ENCODE results near the gene ZGRF1. TPM values are rescaled to one million over a fixed set of nuclear protein-coding genes. Genes with fewer than 3 reads are reported as not detected.
"Not testable (repeated sequence)": the region's sequence is repeated elsewhere in the genome, so short reads cannot be mapped to it uniquely, and the experiment has no call there.

The ZGRF1 gene
- total RNA-seq, 4 donors from 2014 or later, result 1.5 to 10.0 (median 3.7) TPM

DNA sequence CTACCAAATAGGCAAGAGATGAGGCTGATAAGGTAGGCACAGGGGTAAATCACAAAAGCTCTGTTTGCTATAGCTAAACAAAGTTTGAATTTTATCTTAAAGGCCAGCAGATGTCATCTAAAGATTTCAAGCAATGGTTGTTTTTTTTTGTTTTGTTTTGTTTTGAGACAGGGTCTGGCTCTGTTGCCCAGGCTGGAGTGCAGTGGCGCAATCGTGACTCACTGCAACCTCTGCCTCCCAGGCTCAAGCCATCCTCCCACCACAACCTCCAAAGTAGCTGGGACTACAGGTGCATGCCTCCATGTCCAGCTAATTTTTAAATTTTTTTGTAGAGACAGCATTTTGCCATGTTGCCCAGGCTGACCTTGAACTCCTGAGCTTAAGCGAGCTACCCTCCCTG, 77.7 kb downstream of the ZGRF1 start:
- H3K36me3 ChIP-seq, result peaks cover 0 to 7% (median 0%) of the 10 kb centered on the region in 4 donors
- 97% methylated on average over 3 of the region's 3 CpGs for WGBS
- H3K4me1 ChIP-seq, result no peaks in the 10 kb centered on the region
- intact Hi-C loops (cut with DNase I), result no loop called here
- H3K4me3 ChIP-seq, result no peak overlapping the region
- H3K27me3 ChIP-seq, result no peaks in the 10 kb centered on the region
- no peak overlapping the region for H3K27ac ChIP-seq (replicated peaks in 1 of 4)
- no peaks in the 10 kb centered on the region for H3K9me3 ChIP-seq
- DNase-seq (ENCODE audit: extremely low spot score), result no peak
- TF ChIP-seq POLR2AphosphoS5 (IDR thresholded peaks at IDR 0.05), result no peak
- TF ChIP-seq, protein P1, sequence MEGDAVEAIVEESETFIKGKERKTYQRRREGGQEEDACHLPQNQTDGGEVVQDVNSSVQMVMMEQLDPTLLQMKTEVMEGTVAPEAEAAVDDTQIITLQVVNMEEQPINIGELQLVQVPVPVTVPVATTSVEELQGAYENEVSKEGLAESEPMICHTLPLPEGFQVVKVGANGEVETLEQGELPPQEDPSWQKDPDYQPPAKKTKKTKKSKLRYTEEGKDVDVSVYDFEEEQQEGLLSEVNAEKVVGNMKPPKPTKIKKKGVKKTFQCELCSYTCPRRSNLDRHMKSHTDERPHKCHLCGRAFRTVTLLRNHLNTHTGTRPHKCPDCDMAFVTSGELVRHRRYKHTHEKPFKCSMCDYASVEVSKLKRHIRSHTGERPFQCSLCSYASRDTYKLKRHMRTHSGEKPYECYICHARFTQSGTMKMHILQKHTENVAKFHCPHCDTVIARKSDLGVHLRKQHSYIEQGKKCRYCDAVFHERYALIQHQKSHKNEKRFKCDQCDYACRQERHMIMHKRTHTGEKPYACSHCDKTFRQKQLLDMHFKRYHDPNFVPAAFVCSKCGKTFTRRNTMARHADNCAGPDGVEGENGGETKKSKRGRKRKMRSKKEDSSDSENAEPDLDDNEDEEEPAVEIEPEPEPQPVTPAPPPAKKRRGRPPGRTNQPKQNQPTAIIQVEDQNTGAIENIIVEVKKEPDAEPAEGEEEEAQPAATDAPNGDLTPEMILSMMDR (IDR thresholded peaks at IDR 0.05), result no peak
- no peak for TF ChIP-seq EP300 (IDR thresholded peaks at IDR 0.05)
- no peak for TF ChIP-seq POLR2A (IDR thresholded peaks at IDR 0.05; ENCODE audit: low read depth)

DNA sequence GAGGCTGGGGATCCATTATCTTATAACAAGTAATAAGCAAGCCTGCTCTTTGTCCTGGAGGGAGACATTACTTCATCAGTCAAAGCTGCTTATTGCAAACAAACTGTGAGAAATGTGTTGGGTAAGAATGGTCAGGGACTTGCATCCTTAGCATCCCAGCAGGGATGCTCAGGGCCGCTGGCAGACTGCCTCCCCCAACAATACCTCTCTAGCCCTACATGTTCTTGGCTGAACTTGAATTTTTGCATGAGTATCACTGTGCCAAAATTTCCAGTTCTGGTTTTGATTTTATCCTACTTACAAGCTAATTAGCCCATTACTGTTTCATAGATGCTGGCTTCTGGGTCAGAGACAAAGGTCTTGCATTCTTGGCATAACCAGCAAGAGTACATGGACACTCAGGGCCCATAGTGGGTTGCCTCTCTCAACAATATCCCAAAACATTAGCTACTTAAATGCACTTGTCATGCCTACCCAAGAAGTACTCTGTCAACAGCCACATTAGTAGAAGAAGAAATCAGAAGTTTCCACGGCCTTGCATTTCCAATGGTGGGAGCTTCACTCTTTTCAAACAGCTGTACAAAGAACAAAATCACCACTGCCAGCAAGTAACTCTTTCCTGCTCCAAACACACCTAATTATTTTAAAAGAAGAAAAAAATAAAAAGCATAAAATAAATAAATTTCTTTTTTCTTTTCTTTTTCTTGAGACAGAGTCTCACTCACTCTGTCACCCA, 78.9 kb downstream of the ZGRF1 start:
- peaks cover 0 to 7% (median 0%) of the 10 kb centered on the region in 4 donors for H3K36me3 ChIP-seq
- H3K27ac ChIP-seq (replicated peaks in 1 of 4), result no peak overlapping the region
- no peak for TF ChIP-seq EP300 (IDR thresholded peaks at IDR 0.05)
- TF ChIP-seq POLR2AphosphoS5 (IDR thresholded peaks at IDR 0.05), result no peak
- TF ChIP-seq, protein P1 (IDR thresholded peaks at IDR 0.05), result no peak
- TF ChIP-seq POLR2A (IDR thresholded peaks at IDR 0.05; ENCODE audit: low read depth), result no peak
- H3K4me1 ChIP-seq, result no peaks in the 10 kb centered on the region
- WGBS, result 93% methylated on average over 2 of the region's 2 CpGs
- no peaks in the 10 kb centered on the region for H3K9me3 ChIP-seq
- DNase-seq (ENCODE audit: extremely low spot score), result no peak
- no peak overlapping the region for H3K4me3 ChIP-seq
- intact Hi-C loops (cut with DNase I), result no loop called here
- no peaks in the 10 kb centered on the region for H3K27me3 ChIP-seq

DNA sequence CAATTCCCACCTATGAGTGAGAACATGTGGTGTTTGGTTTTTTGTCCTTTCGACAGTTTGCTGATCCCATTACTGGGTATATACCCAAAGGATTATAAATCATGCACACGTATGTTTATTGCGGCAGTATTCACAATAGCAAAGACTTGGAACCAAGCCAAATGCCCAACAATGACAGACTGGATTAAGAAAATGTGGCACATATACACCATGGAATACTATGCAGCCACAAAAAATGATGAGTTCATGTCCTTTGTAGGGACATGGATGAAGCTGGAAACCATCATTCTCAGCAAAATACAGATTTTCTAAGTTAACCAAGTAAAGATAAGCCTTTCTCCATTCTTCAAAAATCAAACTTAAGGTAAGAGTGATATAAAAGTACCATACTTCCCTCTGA, 82.4 kb downstream of the ZGRF1 start:
- H3K4me1 ChIP-seq; H3K27me3 ChIP-seq; intact Hi-C loops (cut with DNase I); H3K9me3 ChIP-seq; H3K4me3 ChIP-seq; H3K27ac ChIP-seq (replicated peaks in 1 of 4); DNase-seq (ENCODE audit: extremely low spot score); H3K36me3 ChIP-seq: not testable (repeated sequence)
- 88% methylated on average over 3 of the region's 3 CpGs for WGBS

DNA sequence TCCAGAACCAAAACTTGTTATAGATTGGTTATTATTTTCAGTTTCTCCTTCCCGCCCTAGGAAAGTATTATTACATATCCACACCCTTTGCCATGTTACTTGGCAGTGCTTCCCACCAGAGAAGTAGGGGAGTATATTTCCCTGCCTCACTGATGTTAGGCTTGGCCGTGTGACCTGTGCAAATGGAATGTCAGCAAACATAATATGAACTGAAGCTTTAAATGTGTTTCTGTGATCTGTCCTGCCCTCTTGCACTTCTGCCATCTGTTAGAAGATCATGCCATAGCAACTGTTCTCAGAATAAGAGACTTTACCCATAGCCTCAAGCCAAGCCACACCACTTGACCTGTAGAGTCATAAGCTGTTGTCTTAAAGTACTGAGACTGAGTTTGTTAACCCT, 84.0 kb downstream of the ZGRF1 start:
- H3K4me1 ChIP-seq, result no peaks in the 10 kb centered on the region
- TF ChIP-seq, protein P1 (IDR thresholded peaks at IDR 0.05), result no peak
- TF ChIP-seq EP300 (IDR thresholded peaks at IDR 0.05), result no peak
- TF ChIP-seq POLR2AphosphoS5 (IDR thresholded peaks at IDR 0.05), result no peak
- no peak for TF ChIP-seq POLR2A (IDR thresholded peaks at IDR 0.05; ENCODE audit: low read depth)
- WGBS, result 44% methylated on average over 2 of the region's 2 CpGs
- intact Hi-C loops (cut with DNase I), result no loop called here
- no peak overlapping the region for H3K4me3 ChIP-seq
- no peaks in the 10 kb centered on the region for H3K27me3 ChIP-seq
- no peaks in the 10 kb centered on the region for H3K9me3 ChIP-seq
- DNase-seq (ENCODE audit: extremely low spot score), result no peak
- H3K36me3 ChIP-seq, result peaks cover 0 to 4% (median 0%) of the 10 kb centered on the region in 4 donors
- H3K27ac ChIP-seq (replicated peaks in 1 of 4), result no peak overlapping the region

DNA sequence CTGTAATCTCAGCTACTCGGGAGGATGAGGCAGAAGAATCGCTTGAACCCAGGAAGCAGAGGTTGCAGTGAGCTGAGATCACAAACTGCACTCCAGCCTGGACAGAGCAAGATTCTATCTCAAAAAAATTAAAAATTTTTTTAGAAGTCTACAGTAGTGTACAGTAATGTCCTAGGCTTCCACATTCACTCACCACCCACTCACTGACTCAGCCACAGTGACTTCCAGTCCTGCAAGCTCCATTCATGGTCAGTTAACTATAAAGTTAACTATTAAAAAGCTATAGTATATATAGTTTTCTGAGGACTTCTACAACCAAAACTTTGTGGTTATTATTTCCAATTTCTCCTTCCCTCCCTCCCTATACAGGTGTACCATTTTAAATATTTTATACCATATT, 86.0 kb downstream of the ZGRF1 start:
- H3K27me3 ChIP-seq, result no peaks in the 10 kb centered on the region
- H3K4me3 ChIP-seq, result no peak overlapping the region

More for the DNA sequence above, 86.0 kb downstream of the ZGRF1 start:
- Histone ChIP-seq H3K36me3 (no peaks in the 10 kb centered on the region), H3K9me3 (no peaks in the 10 kb centered on the region), H3K4me1 (no peaks in the 10 kb centered on the region), H3K27ac (replicated peaks in 1 of 4) (no peak overlapping the region)
- no peak for DNase-seq (ENCODE audit: extremely low spot score)
- no peak for TF ChIP-seq POLR2AphosphoS5 (IDR thresholded peaks at IDR 0.05)
- TF ChIP-seq EP300 (IDR thresholded peaks at IDR 0.05), result no peak
- no peak for TF ChIP-seq POLR2A (IDR thresholded peaks at IDR 0.05; ENCODE audit: low read depth)
- TF ChIP-seq, protein P1 (IDR thresholded peaks at IDR 0.05), result no peak
- intact Hi-C loops (cut with DNase I), result no loop called here
- 87% methylated on average over 2 of the region's 2 CpGs for WGBS
